ENCODE measurements around the gene NDUFS8. TPM values are rescaled to one million over a fixed set of nuclear protein-coding genes. Genes with fewer than 3 reads are reported as not detected.
A peak's percentile ranks its signal among the peaks of the same experiment; 100 is the strongest.

Gene NDUFS8
- total and polyA plus RNA-seq, 2 of the 13 experiments (the other 11 are each of a cell fraction or from before 2014, with no cell fraction given) = 96.7 to 158 TPM

DNA sequence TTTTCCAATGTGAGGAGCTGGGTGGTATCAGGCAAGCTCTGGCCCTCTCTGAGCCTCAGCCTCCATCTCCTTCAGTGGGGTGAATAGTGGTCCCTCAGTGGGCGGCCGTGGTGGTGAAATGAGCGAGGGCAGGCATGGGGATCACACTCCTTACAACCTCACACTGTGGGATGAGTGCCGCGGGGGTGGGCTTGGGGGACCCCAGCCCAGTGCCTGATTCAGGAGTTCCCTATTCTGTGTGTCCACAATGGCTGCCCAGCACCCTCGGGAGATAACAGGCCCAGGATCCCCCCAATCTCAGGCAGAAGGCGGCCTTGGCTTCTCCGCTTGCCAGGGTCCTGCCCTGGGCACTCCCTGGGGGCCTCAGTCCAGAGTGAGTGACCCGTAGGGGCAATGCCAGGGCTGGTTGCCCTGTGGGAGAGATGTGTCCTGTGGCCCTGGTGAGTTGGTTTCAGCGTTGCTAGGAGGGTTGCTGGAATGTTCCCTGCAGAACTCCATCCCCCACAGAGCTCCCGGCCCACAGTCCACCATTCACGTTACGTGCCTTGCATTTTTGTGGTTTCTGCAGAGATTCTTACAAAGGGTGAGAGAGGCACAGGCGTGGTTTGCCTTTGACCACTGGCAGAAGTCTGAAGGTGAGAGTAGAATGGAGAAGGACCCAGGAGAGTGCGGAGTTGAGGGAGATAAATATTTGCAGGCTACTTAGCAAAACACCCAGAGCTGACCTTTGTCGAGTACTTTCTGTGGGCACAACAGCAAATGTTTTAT is 17.5 kb upstream of the NDUFS8 start (continued):
- TF ChIP-seq, protein P1, sequence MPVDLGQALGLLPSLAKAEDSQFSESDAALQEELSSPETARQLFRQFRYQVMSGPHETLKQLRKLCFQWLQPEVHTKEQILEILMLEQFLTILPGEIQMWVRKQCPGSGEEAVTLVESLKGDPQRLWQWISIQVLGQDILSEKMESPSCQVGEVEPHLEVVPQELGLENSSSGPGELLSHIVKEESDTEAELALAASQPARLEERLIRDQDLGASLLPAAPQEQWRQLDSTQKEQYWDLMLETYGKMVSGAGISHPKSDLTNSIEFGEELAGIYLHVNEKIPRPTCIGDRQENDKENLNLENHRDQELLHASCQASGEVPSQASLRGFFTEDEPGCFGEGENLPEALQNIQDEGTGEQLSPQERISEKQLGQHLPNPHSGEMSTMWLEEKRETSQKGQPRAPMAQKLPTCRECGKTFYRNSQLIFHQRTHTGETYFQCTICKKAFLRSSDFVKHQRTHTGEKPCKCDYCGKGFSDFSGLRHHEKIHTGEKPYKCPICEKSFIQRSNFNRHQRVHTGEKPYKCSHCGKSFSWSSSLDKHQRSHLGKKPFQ (CRISPR knock-in tag; IDR thresholded peaks at IDR 0.05; ENCODE audit: insufficient replicate concordance) = no peak
- no peak for TF ChIP-seq SYNCRIP (IDR thresholded peaks at IDR 0.05; ENCODE audit: insufficient read depth, low read depth, low read length)
- no peak for TF ChIP-seq NR2C2 (CRISPR knock-in tag; IDR thresholded peaks at IDR 0.05; ENCODE audit: borderline replicate concordance)
- no peak for TF ChIP-seq ZFAT (CRISPR knock-in tag; conservative IDR thresholded peaks at IDR 0.05)
- TF ChIP-seq, protein P2, sequence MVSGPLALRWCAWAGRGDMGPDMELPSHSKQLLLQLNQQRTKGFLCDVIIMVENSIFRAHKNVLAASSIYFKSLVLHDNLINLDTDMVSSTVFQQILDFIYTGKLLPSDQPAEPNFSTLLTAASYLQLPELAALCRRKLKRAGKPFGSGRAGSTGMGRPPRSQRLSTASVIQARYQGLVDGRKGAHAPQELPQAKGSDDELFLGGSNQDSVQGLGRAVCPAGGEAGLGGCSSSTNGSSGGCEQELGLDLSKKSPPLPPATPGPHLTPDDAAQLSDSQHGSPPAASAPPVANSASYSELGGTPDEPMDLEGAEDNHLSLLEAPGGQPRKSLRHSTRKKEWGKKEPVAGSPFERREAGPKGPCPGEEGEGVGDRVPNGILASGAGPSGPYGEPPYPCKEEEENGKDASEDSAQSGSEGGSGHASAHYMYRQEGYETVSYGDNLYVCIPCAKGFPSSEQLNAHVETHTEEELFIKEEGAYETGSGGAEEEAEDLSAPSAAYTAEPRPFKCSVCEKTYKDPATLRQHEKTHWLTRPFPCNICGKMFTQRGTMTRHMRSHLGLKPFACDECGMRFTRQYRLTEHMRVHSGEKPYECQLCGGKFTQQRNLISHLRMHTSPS (CRISPR knock-in tag; IDR thresholded peaks at IDR 0.05; ENCODE audit: low read depth) = peak; percentile 82
- no peak for TF ChIP-seq ZMYM3 (CRISPR knock-in tag; IDR thresholded peaks at IDR 0.05)
- TF ChIP-seq, protein P3, sequence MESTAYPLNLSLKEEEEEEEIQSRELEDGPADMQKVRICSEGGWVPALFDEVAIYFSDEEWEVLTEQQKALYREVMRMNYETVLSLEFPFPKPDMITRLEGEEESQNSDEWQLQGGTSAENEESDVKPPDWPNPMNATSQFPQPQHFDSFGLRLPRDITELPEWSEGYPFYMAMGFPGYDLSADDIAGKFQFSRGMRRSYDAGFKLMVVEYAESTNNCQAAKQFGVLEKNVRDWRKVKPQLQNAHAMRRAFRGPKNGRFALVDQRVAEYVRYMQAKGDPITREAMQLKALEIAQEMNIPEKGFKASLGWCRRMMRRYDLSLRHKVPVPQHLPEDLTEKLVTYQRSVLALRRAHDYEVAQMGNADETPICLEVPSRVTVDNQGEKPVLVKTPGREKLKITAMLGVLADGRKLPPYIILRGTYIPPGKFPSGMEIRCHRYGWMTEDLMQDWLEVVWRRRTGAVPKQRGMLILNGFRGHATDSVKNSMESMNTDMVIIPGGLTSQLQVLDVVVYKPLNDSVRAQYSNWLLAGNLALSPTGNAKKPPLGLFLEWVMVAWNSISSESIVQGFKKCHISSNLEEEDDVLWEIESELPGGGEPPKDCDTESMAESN (CRISPR knock-in tag; conservative IDR thresholded peaks at IDR 0.05) = no peak
- TF ChIP-seq PHF20 (CRISPR knock-in tag; IDR thresholded peaks at IDR 0.05) = no peak
- no peak for TF ChIP-seq RNF2 (conservative IDR thresholded peaks at IDR 0.05; ENCODE audit: low read depth)
- TF ChIP-seq WIZ (CRISPR knock-in tag; IDR thresholded peaks at IDR 0.05) = no peak
- TF ChIP-seq MZF1 (CRISPR knock-in tag; IDR thresholded peaks at IDR 0.05; ENCODE audit: borderline replicate concordance) = no peak
- no peak for TF ChIP-seq SOX13 (IDR thresholded peaks at IDR 0.05)
- TF ChIP-seq SOX13 (CRISPR knock-in tag; conservative IDR thresholded peaks at IDR 0.05 in 1 of 2, IDR thresholded peaks at IDR 0.05 in 1 of 2) = peak in 1 of 2 experiments; percentile 85; a peak in 2 of 4 replicates
- TF ChIP-seq ZEB1 (IDR thresholded peaks at IDR 0.05; ENCODE audit: insufficient replicate concordance, low read depth) = peak; percentile 20
- peak; percentile 99 for TF ChIP-seq TEAD3 (CRISPR knock-in tag; optimal IDR thresholded peaks at IDR 0.05; ENCODE audit: borderline replicate concordance)
- peak; percentile 68; the same call in 1 of the 2 replicates for TF ChIP-seq RXRA (CRISPR knock-in tag; IDR thresholded peaks at IDR 0.05)
- no peak for TF ChIP-seq ISL2 (CRISPR knock-in tag; IDR thresholded peaks at IDR 0.05)
- TF ChIP-seq, protein P4, sequence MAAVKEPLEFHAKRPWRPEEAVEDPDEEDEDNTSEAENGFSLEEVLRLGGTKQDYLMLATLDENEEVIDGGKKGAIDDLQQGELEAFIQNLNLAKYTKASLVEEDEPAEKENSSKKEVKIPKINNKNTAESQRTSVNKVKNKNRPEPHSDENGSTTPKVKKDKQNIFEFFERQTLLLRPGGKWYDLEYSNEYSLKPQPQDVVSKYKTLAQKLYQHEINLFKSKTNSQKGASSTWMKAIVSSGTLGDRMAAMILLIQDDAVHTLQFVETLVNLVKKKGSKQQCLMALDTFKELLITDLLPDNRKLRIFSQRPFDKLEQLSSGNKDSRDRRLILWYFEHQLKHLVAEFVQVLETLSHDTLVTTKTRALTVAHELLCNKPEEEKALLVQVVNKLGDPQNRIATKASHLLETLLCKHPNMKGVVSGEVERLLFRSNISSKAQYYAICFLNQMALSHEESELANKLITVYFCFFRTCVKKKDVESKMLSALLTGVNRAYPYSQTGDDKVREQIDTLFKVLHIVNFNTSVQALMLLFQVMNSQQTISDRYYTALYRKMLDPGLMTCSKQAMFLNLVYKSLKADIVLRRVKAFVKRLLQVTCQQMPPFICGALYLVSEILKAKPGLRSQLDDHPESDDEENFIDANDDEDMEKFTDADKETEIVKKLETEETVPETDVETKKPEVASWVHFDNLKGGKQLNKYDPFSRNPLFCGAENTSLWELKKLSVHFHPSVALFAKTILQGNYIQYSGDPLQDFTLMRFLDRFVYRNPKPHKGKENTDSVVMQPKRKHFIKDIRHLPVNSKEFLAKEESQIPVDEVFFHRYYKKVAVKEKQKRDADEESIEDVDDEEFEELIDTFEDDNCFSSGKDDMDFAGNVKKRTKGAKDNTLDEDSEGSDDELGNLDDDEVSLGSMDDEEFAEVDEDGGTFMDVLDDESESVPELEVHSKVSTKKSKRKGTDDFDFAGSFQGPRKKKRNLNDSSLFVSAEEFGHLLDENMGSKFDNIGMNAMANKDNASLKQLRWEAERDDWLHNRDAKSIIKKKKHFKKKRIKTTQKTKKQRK (IDR thresholded peaks at IDR 0.05; ENCODE audit: low read length) = no peak
- TF ChIP-seq CREM (IDR thresholded peaks at IDR 0.05) = peak; percentile 47; the same call in 1 of the 2 replicates
- TF ChIP-seq CREM (CRISPR knock-in tag; IDR thresholded peaks at IDR 0.05) = no peak
- peak; percentile 74; the same call in 1 of the 2 replicates for TF ChIP-seq KDM6A (CRISPR knock-in tag; IDR thresholded peaks at IDR 0.05; ENCODE audit: low read depth)
- TF ChIP-seq DMAP1 (CRISPR knock-in tag; IDR thresholded peaks at IDR 0.05) = peak; percentile 73
- TF ChIP-seq ZSCAN9 (CRISPR knock-in tag; IDR thresholded peaks at IDR 0.05; ENCODE audit: borderline replicate concordance) = no peak
